SK-N-SH (cell line): Measurements from ENCODE around the gene COL4A6. TPM values are rescaled to one million over a fixed set of nuclear protein-coding genes. Genes with fewer than 3 reads are reported as not detected.

Source experiments
- CTCF ChIA-PET: fragments of 300-600, 350-600 bp; formaldehyde crosslinking; extraction: SDS; loops from one replicate; lab custom pipeline; 2021; lab: Yijun Ruan, JAX
- POLR2A ChIA-PET: fragments of 350-600 bp; sonication (Branson Sonifier 250); formaldehyde crosslinking; extraction: SDS; loops from one replicate; lab custom pipeline; 2020; ENCODE audit warnings: antibody characterized with exemption, inconsistent platforms; lab: Yijun Ruan, JAX
- DNase-seq: peaks from one replicate; pipeline ENCODE4 v3.0.0; 2012
- H2AFZ ChIP-seq: fragments of 200-600 bp; sonication (generic); 2 replicates; pipeline ENCODE4 v1.8.1; 2016; ENCODE audit warnings: antibody characterized with exemption, mild to moderate bottlenecking, low read depth
- H3F3A ChIP-seq: fragments of 200-600 bp; sonication (generic); replicated peaks from 2 replicates; pipeline ENCODE3; 2016; ENCODE audit warnings: antibody characterized with exemption, mild to moderate bottlenecking; ENCODE audit not compliant: insufficient read depth
- H3K27ac ChIP-seq, 2 experiments: fragments of 200-500 bp in 1 of 2; fragments of 200-600 bp in 1 of 2; sonication (Bioruptor generic) in 1 of 2; sonication (generic), shearing (Covaris generic) in 1 of 2; 2 replicates each; pipeline versions ENCODE4 v1.5.1 to v1.6.1; 2014 to 2016; ENCODE audit warnings: low read depth in 2 of 2, inconsistent platforms in 1 of 2, low read length in 1 of 2, mild to moderate bottlenecking in 1 of 2, mixed read lengths in 1 of 2
- H3K27me3 ChIP-seq: fragments of 200-600 bp; sonication (generic), shearing (Covaris generic); 2 replicates; pipeline ENCODE4 v1.6.1; 2016; ENCODE audit warnings: mixed run types; ENCODE audit not compliant: insufficient read depth
- H3K36me3 ChIP-seq, 2 experiments: fragments of 200-500 bp in 1 of 2; fragments of 200-600 bp in 1 of 2; sonication (Bioruptor generic) in 1 of 2; sonication (generic) in 1 of 2; replicated peaks in 1 of 2; 2 replicates each; pipeline versions ENCODE3 to v1.5.1; 2014 to 2016; ENCODE audit warnings: low read length in 1 of 2, mild to moderate bottlenecking in 1 of 2; ENCODE audit not compliant: insufficient read depth in 2 of 2, control insufficient read depth in 1 of 2
- H3K4me1 ChIP-seq, 2 experiments: fragments of 200-500 bp in 1 of 2; fragments of 200-600 bp in 1 of 2; sonication (Bioruptor generic) in 1 of 2; sonication (generic), shearing (Covaris generic) in 1 of 2; 2 replicates each; pipeline versions ENCODE4 v1.5.1 to v1.6.1; 2014 to 2016; ENCODE audit warnings: low read depth in 1 of 2, low read length in 1 of 2, mixed run types in 1 of 2; ENCODE audit not compliant: insufficient read depth in 2 of 2, control insufficient read depth in 1 of 2
- H3K4me2 ChIP-seq: fragments of 200-600 bp; sonication (generic), shearing (Covaris generic); 2 replicates; pipeline ENCODE4 v1.6.1; 2017; ENCODE audit warnings: mixed run types
- H3K4me3 ChIP-seq, 2 experiments: fragments of 200-500 bp in 1 of 2; fragments of 200-600 bp in 1 of 2; sonication (Bioruptor generic) in 1 of 2; sonication (generic), shearing (Covaris generic) in 1 of 2; 2 replicates each; pipeline versions ENCODE4 v1.5.1 to v1.8.1; 2014 to 2016; ENCODE audit warnings: low read depth in 2 of 2, inconsistent platforms in 1 of 2, low read length in 1 of 2, mild to moderate bottlenecking in 1 of 2, mixed read lengths in 1 of 2, moderate library complexity in 1 of 2
- H3K79me2 ChIP-seq: fragments of 200-600 bp; sonication (generic); 2 replicates; pipeline ENCODE4 v1.8.1; 2017; ENCODE audit warnings: mild to moderate bottlenecking; ENCODE audit not compliant: insufficient read depth
- H3K9ac ChIP-seq: fragments of 200-600 bp; sonication (generic); 2 replicates; pipeline ENCODE4 v1.6.1; 2017; ENCODE audit warnings: mixed run types
- H3K9me2 ChIP-seq: fragments of 200-600 bp; sonication (generic); 2 replicates; pipeline ENCODE4 v1.6.1; 2017; ENCODE audit warnings: mixed run types
- H3K9me3 ChIP-seq: fragments of 200-600 bp; sonication (generic); 2 replicates; pipeline ENCODE4 v1.6.1; 2017; ENCODE audit warnings: mixed run types, mild to moderate bottlenecking, moderate library complexity
- H4K20me1 ChIP-seq: fragments of 200-600 bp; sonication (generic); 2 replicates; pipeline ENCODE4 v1.6.1; 2017; ENCODE audit warnings: mild to moderate bottlenecking, mixed run types; ENCODE audit not compliant: insufficient read depth
- CTCF ChIP-seq: fragments of 200-600 bp; sonication (generic); IDR thresholded peaks from 2 replicates; pipeline ENCODE4 v1.6.1; 2017; ENCODE audit warnings: antibody characterized with exemption, mild to moderate bottlenecking, moderate library complexity
- ELF1 ChIP-seq: IDR thresholded peaks from 2 replicates; pipeline ENCODE4 v1.4.0; 2012
- FOSL2 ChIP-seq: IDR thresholded peaks from 2 replicates; pipeline ENCODE4 v1.4.0; 2012; ENCODE audit warnings: low read depth, mild to moderate bottlenecking, moderate library complexity, borderline replicate concordance
- FOXJ3 ChIP-seq: sonication (generic); formaldehyde crosslinking; IDR thresholded peaks from 2 replicates; pipeline ENCODE4 v1.5.1; 2020; ENCODE audit warnings: mild to moderate bottlenecking, missing genetic modification reagents
- FOXM1 ChIP-seq: IDR thresholded peaks from 2 replicates; pipeline ENCODE4 v1.4.0; 2012; ENCODE audit warnings: low read depth, mild to moderate bottlenecking
- GABPA ChIP-seq: IDR thresholded peaks from 2 replicates; pipeline ENCODE4 v1.4.0; 2012; ENCODE audit warnings: low read depth, mild to moderate bottlenecking
- GATA2 ChIP-seq: sonication (generic); formaldehyde crosslinking; IDR thresholded peaks from 2 replicates; pipeline ENCODE4 v1.5.0; 2020; ENCODE audit warnings: mild to moderate bottlenecking, missing genetic modification reagents
- JUND ChIP-seq: IDR thresholded peaks from 2 replicates; pipeline ENCODE4 v1.4.0; 2012
- MEF2A ChIP-seq: IDR thresholded peaks from 2 replicates; pipeline ENCODE4 v1.4.0; 2012; ENCODE audit warnings: low read depth, borderline replicate concordance
- NRF1 ChIP-seq: IDR thresholded peaks from 2 replicates; pipeline ENCODE4 v1.6.1; 2012; ENCODE audit warnings: low read depth, mild to moderate bottlenecking, low read length
- RAD21 ChIP-seq: IDR thresholded peaks from 2 replicates; pipeline ENCODE4 v1.6.1; 2012; ENCODE audit warnings: mild to moderate bottlenecking, low read length
- RXRA ChIP-seq: IDR thresholded peaks from 2 replicates; pipeline ENCODE4 v1.4.0; 2012; ENCODE audit warnings: low read depth, mild to moderate bottlenecking, borderline replicate concordance
- SIN3A ChIP-seq: IDR thresholded peaks from 2 replicates; pipeline ENCODE4 v1.6.1; 2012; ENCODE audit warnings: low read depth, mild to moderate bottlenecking, low read length, moderate library complexity, borderline replicate concordance
- SMC3 ChIP-seq: IDR thresholded peaks from 2 replicates; pipeline ENCODE4 v1.6.1; 2012; ENCODE audit warnings: low read depth, low read length, improper control_type of control experiment
- TAF1 ChIP-seq: IDR thresholded peaks from 2 replicates; pipeline ENCODE4 v1.6.1; 2012; ENCODE audit warnings: low read depth, mild to moderate bottlenecking, low read length, moderate library complexity, borderline replicate concordance
- TCF12 ChIP-seq: IDR thresholded peaks from 2 replicates; pipeline ENCODE4 v1.4.0; 2012
- USF1 ChIP-seq: IDR thresholded peaks from 2 replicates; pipeline ENCODE4 v1.4.0; 2012; ENCODE audit warnings: low read depth, borderline replicate concordance
- YY1 ChIP-seq: IDR thresholded peaks from 2 replicates; pipeline ENCODE4 v1.4.0; 2012; ENCODE audit warnings: low read depth, mild to moderate bottlenecking
- polyA plus RNA-seq, 3 experiments: library from polyadenylated mRNA; depleted of rRNA; stranded (reverse); fragments of >200 nt; gene quantifications; 2 replicates each; pipeline ENCODE4 v1.2.3, GENCODE V29; 2012
- TF ChIP-seq, protein P1 (sequence below): fragments of 150-350 bp; IDR thresholded peaks from 2 replicates; pipeline ENCODE4 v1.6.1; 2017; ENCODE audit warnings: antibody characterized with exemption, low read length, low read depth, borderline replicate concordance
- TF ChIP-seq, protein P2 (sequence below): IDR thresholded peaks from 2 replicates; pipeline ENCODE4; 2012

COL4A6 gene
- polyA plus RNA-seq, 1 of the 3 experiments (the other 2 are of a cell fraction) = not detected

GRCh38 chrX:108148524-108148923, 289.7 kb downstream of the COL4A6 start:
- Histone ChIP-seq H2AFZ (no peak overlapping the region), H3K9ac (no peak overlapping the region), H3K9me2 (no peaks in the 10 kb centered on the region), H3K4me1 (no peaks in the 10 kb centered on the region), H3K27ac (no peak overlapping the region), H4K20me1 (no peaks in the 10 kb centered on the region), H3K79me2 (no peaks in the 10 kb centered on the region), H3K4me3 (no peak overlapping the region), H3K9me3 (no peaks in the 10 kb centered on the region), H3K27me3 (no peaks in the 10 kb centered on the region), H3F3A (no peaks in the 10 kb centered on the region), H3K4me2 (no peak overlapping the region), H3K36me3 (peaks cover 0 to under 1% of the 10 kb centered on the region in 2 experiments)
- no peak for DNase-seq
- ChIA-PET CTCF (no interaction called here), POLR2A (no interaction called here)
- TF ChIP-seq SIN3A (no peak), USF1 (no peak), FOSL2 (no peak), TCF12 (no peak), GATA2 (CRISPR knock-in tag) (no peak), YY1 (no peak), JUND (no peak), FOXM1 (no peak), RXRA (no peak), MEF2A (no peak), GABPA (no peak), FOXJ3 (no peak), ELF1 (no peak), TAF1 (no peak), CTCF (no peak), RAD21 (no peak), SMC3 (no peak), NRF1 (no peak)
- TF ChIP-seq, protein P1, sequence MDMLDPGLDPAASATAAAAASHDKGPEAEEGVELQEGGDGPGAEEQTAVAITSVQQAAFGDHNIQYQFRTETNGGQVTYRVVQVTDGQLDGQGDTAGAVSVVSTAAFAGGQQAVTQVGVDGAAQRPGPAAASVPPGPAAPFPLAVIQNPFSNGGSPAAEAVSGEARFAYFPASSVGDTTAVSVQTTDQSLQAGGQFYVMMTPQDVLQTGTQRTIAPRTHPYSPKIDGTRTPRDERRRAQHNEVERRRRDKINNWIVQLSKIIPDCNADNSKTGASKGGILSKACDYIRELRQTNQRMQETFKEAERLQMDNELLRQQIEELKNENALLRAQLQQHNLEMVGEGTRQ = no peak
- TF ChIP-seq, protein P2, sequence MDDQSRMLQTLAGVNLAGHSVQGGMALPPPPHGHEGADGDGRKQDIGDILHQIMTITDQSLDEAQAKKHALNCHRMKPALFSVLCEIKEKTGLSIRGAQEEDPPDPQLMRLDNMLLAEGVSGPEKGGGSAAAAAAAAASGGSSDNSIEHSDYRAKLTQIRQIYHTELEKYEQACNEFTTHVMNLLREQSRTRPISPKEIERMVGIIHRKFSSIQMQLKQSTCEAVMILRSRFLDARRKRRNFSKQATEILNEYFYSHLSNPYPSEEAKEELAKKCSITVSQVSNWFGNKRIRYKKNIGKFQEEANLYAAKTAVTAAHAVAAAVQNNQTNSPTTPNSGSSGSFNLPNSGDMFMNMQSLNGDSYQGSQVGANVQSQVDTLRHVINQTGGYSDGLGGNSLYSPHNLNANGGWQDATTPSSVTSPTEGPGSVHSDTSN = no peak
